Fibroblast of lung (primary cell): Measurements from ENCODE around the gene BLCAP.

Source experiments
- CTCF ChIP-seq, 2 donors: IDR thresholded peaks in 1 of 2; conservative IDR thresholded peaks in 1 of 2; 1 replicate in 1 of 2; 2 replicates in 1 of 2; pipeline ENCODE4 v1.5.1; 2011 to 2012; ENCODE audit warnings: low read length in 2 of 2, control low read depth in 1 of 2, inconsistent platforms in 1 of 2, low read depth in 1 of 2, mild to moderate bottlenecking in 1 of 2
- EZH2 ChIP-seq: IDR thresholded peaks from 2 replicates; pipeline ENCODE4 v1.5.1; 2012; ENCODE audit warnings: low read length, control low read depth, mild to moderate bottlenecking; ENCODE audit errors: missing control alignments

GRCh38 chr20:37528446-37529213, 954 bp upstream of the BLCAP start:
- no peak for TF ChIP-seq EZH2
- TF ChIP-seq CTCF (conservative IDR thresholded peaks at IDR 0.05 in 1 of 2, IDR thresholded peaks at IDR 0.05 in 1 of 2; ENCODE audit: low read depth in 1 of 2, low read length in 2 of 2): no peak
